Inflammatory macrophage treated with lipopolysaccharide for 1 hour (primary cell): ENCODE results near the gene TMEM232.

Experiments
- DNase-seq, 2 donors: peaks; one replicate each; pipeline ENCODE4 v3.0.0-alpha.2; 2020 to 2022

TMEM232 gene

DNA sequence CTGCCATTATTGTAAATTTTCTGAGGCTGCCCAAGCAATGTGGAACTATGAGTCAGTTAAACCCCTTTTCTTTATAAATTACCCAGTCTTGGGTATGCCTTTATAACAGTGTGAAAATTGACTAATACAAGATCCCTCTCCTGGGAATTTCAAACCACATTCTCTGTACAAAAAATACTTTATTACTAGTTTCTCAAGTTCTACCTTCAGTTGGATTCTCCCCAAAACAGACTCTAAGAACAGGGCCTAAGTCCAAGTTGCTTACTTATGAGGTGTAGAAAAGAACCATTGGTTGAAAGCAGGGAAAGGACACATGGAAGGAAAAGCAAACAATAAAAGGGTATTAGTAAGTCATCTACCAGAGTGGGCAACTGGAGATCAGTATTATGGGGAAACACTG lies 343.2 kb downstream of the TMEM232 start:
- no peak for DNase-seq

DNA sequence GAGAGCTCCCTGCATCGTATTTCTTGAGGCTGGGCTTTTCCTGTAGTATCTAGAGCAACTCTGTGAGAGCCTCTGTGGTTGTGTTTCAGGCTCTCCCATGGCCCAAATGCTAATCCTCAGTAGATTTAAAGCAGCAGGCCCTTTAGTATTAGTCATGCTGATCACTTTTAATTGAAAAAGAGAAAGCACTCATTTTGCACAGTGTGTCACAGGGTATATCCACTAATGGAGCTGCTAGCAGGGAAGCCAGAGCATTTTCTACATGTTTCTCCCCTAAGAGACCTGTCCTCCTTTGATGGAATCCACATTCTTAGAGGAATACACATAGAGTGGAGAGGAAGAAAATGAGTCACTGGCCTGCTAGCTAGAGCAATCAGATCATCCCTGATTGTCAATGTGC lies 348.5 kb downstream of the TMEM232 start:
- no peak for DNase-seq

DNA sequence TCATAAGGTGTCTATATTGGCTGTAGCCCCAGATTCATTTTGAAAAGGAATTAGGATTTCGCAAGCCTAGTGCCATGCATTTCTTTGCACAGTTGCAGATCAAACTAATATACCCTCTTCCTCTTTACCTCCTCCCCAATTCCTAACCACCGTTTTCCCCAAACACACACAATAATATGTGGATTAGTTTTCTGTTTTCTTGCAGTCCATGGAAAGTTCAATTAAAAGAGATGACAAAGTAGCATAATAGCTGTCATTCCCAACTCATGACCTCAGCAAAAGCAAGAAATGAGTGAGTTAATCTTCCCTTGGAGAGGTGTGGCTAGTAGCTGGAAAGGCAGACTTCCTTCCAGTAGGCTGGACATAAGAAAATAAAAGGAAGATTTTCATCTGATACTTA lies 349.1 kb downstream of the TMEM232 start:
- no peak for DNase-seq

DNA sequence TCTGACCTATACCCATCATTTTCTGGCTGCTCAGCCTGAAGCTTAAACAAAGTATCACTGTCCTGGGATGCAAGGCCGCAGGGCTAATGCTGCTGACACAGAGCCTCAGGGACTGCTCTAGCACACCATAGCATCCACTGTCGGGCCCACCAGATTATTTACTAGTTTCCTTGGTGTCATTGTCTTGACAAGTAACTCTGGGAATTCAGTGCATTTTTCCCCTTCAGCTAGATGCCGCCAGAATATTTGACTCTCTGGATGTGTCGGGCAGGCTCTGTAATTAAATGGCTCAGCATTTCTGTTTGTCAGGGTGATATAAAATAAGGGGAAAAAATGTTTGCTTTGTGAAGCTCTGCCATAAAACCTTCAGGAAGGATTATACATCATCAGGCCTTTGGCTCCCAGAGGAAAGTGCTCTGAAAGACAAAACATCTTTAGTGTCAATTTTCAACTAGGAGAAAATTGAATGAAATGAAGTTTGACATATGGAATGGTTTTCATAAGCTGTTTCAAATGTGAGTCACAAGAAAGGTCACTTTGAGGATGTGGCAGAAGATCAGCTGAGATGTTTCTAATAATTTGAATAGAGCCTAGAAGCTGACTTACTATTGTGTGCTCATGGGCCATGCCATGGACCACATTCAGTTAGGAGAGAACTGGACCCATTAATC lies 350.1 kb downstream of the TMEM232 start:
- no peak for DNase-seq

DNA sequence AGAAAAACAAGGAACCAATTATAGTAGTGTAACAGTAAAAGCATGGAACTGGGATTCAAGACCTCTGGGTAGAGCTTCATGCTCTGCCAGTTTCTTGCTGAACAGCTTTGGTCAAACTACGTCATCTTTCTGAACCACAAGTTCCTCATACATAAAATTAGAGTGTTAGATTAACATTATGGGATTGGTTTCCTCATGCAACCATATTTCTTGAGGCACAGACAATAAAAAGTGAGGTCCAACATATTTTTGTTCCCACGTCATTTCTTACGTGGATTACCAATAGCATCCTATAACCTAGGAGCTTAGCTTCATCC lies 354.8 kb downstream of the TMEM232 start:
- peak in 1 of 2 donors; percentile 14 for DNase-seq

DNA sequence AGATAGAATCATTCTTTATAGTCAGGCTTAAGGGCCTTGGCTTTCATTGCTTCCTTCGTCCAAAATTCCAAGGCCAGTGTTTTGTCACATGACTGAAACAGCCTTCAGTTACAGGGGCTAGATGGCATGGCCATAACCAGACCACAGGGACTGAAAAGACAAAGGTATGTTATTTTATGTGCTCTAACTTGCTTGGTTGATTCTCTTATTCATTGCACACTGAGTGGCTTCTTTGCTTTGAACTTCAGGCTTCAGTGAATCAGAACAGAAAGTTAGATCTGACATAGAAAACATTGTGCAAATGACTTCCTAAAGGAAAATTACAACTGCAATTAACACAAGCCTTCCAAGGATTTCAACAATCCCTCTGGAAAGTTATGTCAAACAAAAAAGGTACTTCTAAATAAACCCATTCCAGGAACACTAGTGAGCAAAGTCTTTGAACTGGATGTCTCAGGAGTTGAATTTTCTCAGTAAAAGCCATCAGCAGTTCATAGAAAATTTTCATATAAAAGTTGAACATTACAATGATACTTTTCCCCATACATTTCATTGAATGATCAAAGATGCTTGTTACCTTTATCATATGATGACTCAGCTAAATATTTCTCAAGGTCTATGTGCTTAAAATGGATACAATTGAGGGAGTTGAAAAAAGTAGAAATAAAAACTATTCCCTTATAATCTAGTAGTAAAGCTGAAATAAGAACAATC lies 355.3 kb downstream of the TMEM232 start:
- no peak for DNase-seq
